GM12878 (cell line): Measurements from ENCODE around the gene TBC1D8. TPM values are rescaled to one million over a fixed set of nuclear protein-coding genes. Genes with fewer than 3 reads are reported as not detected.
A peak's percentile ranks its signal among the peaks of the same experiment; 100 is the strongest.

Experiments used
- BRCA1 ChIP-seq: IDR thresholded peaks from 2 replicates; pipeline ENCODE4 v1.6.1; 2011; ENCODE audit warnings: low read depth, low read length, improper control_type of control experiment
- CBX5 ChIP-seq: sonication (generic); IDR thresholded peaks from 2 replicates; pipeline ENCODE4 v1.6.1; 2016; ENCODE audit warnings: low read depth, moderate library complexity, mild to moderate bottlenecking, inconsistent platforms
- EED ChIP-seq: sonication (generic); IDR thresholded peaks from 2 replicates; pipeline ENCODE4 v1.6.1; 2016; ENCODE audit warnings: antibody characterized with exemption, low read depth
- IRF4 ChIP-seq: IDR thresholded peaks from 2 replicates; pipeline ENCODE4 v1.6.1; 2011; ENCODE audit warnings: low read depth, low read length
- MEF2A ChIP-seq: IDR thresholded peaks from 2 replicates; pipeline ENCODE4 v1.6.1; 2011; ENCODE audit warnings: low read depth, mild to moderate bottlenecking, low read length, moderate library complexity; ENCODE audit not compliant: insufficient read depth
- MTA2 ChIP-seq: fragments of 450-650 bp; IDR thresholded peaks from 2 replicates; pipeline ENCODE4 v1.6.1; 2016; ENCODE audit warnings: low read depth, mild to moderate bottlenecking, moderate library complexity
- MYB ChIP-seq: fragments of 150-350 bp; IDR thresholded peaks from 2 replicates; pipeline ENCODE4 v1.6.1; 2014; ENCODE audit warnings: mild to moderate bottlenecking, low read depth, low read length, borderline replicate concordance
- NFYB ChIP-seq: IDR thresholded peaks from 2 replicates; pipeline ENCODE4 v1.6.1; 2011; ENCODE audit warnings: low read depth, mild to moderate bottlenecking, low read length, improper control_type of control experiment, moderate library complexity; ENCODE audit not compliant: insufficient read depth
- NR2C2 ChIP-seq: IDR thresholded peaks from 2 replicates; pipeline ENCODE4 v1.6.1; 2011; ENCODE audit warnings: borderline replicate concordance, low read depth; ENCODE audit not compliant: control insufficient read depth, insufficient read length
- RUNX3 ChIP-seq: IDR thresholded peaks from 2 replicates; pipeline ENCODE4 v1.6.1; 2012; ENCODE audit warnings: low read length, inconsistent platforms
- SMAD5 ChIP-seq: IDR thresholded peaks from 2 replicates; pipeline ENCODE4 v1.6.1; 2016; ENCODE audit warnings: antibody characterized with exemption, low read depth
- SMARCA5 ChIP-seq: fragments of 450-650 bp; IDR thresholded peaks from 2 replicates; pipeline ENCODE4 v1.6.1; 2017; ENCODE audit warnings: mild to moderate bottlenecking
- STAT1 ChIP-seq: fragments of 450-650 bp; conservative IDR thresholded peaks from 2 replicates; pipeline ENCODE4 v1.6.1; 2014; ENCODE audit warnings: antibody characterized with exemption, mild to moderate bottlenecking
- ZBED1 ChIP-seq: IDR thresholded peaks from 2 replicates; pipeline ENCODE4 v1.6.1; 2016; ENCODE audit warnings: borderline replicate concordance
- polyA plus RNA-seq, 11 experiments: library from polyadenylated mRNA; depleted of rRNA in 4 of 11; unstranded in 6 of 11; stranded (reverse) in 5 of 11; fragments of >200 nt; fragmentation: Nextera tagmentation in 4 of 11; fragmentation: Illumina TruSeq in 1 of 11; extraction: Ambion mirVana in 4 of 11; extraction: Trizol in 1 of 11; gene quantifications; 1 replicate in 1 of 11; 2 replicates in 10 of 11; pipeline versions ENCODE4 v1.2.1 to v1.2.3, GENCODE V29; 2011 to 2016; ENCODE audit warnings: inconsistent platforms in 2 of 11, missing spikeins in 2 of 11, low read depth in 1 of 11
- total RNA-seq, 4 experiments: library from RNA; depleted of rRNA in 3 of 4; stranded (reverse); fragments of >200 nt in 3 of 4; fragmentation: Illumina TruSeq in 1 of 4; extraction: Trizol in 1 of 4; gene quantifications; 2 replicates each; pipeline versions ENCODE4 v1.2.1 to v1.2.3, GENCODE V29; 2013 to 2021
- TF ChIP-seq, protein P1 (sequence below): IDR thresholded peaks from 2 replicates; pipeline ENCODE4 v1.6.1; 2012; ENCODE audit warnings: mild to moderate bottlenecking, low read depth, low read length
- TF ChIP-seq, protein P2 (sequence below): fragments of 450-650 bp; IDR thresholded peaks from 2 replicates; pipeline ENCODE4 v1.6.1; 2017; ENCODE audit warnings: mild to moderate bottlenecking, moderate library complexity
- TF ChIP-seq, protein P3 (sequence below): fragments of 450-650 bp; formaldehyde crosslinking; IDR thresholded peaks from 2 replicates; pipeline ENCODE4 v1.4.0; 2020; ENCODE audit warnings: mild to moderate bottlenecking, moderate library complexity
- TF ChIP-seq, protein P4 (sequence below): IDR thresholded peaks from 2 replicates; pipeline ENCODE4 v1.6.1; 2012; ENCODE audit warnings: low read depth, low read length, improper control_type of control experiment
- TF ChIP-seq, protein P5 (sequence below): IDR thresholded peaks from 2 replicates; pipeline ENCODE4 v1.6.1; 2012; ENCODE audit warnings: low read depth, low read length, improper control_type of control experiment

TBC1D8 gene
- total and polyA plus RNA-seq, 10 of the 15 experiments (the other 5 are each of a cell fraction or from before 2014, with no cell fraction given), result 0.80 to 4.9 (median 4.4) TPM

DNA sequence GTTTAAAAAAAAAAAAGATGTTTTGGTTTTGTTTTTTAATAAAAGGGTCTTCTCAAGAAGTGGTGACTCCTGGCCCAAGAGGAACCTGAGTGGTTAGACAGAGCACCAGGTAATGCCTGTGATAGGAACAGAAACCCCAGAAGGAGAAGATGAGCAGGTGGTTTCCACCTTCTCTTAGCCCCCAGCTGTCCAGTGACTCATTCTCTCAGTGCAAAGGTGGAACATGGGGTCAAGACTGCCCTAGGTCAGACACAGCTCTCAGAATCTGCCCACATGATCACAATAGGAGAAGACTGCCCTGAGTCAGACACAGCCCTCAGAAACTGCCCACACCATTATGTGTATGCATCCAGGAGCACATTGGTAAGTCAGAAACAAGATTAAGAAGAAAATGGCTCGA is 61.8 kb downstream of the TBC1D8 start (continued):
- TF ChIP-seq, protein P1, sequence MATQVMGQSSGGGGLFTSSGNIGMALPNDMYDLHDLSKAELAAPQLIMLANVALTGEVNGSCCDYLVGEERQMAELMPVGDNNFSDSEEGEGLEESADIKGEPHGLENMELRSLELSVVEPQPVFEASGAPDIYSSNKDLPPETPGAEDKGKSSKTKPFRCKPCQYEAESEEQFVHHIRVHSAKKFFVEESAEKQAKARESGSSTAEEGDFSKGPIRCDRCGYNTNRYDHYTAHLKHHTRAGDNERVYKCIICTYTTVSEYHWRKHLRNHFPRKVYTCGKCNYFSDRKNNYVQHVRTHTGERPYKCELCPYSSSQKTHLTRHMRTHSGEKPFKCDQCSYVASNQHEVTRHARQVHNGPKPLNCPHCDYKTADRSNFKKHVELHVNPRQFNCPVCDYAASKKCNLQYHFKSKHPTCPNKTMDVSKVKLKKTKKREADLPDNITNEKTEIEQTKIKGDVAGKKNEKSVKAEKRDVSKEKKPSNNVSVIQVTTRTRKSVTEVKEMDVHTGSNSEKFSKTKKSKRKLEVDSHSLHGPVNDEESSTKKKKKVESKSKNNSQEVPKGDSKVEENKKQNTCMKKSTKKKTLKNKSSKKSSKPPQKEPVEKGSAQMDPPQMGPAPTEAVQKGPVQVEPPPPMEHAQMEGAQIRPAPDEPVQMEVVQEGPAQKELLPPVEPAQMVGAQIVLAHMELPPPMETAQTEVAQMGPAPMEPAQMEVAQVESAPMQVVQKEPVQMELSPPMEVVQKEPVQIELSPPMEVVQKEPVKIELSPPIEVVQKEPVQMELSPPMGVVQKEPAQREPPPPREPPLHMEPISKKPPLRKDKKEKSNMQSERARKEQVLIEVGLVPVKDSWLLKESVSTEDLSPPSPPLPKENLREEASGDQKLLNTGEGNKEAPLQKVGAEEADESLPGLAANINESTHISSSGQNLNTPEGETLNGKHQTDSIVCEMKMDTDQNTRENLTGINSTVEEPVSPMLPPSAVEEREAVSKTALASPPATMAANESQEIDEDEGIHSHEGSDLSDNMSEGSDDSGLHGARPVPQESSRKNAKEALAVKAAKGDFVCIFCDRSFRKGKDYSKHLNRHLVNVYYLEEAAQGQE, result no peak
- TF ChIP-seq BRCA1 (no peak), CBX5 (no peak), NR2C2 (no peak), SMAD5 (no peak), SMARCA5 (0 out of 2 replicates have a peak, but pooled peaks have one; percentile 25), MYB (no peak), MEF2A (no peak), IRF4 (peak; percentile 62; the same call in 1 of the 2 replicates), NFYB (no peak), STAT1 (no peak), ZBED1 (no peak), RUNX3 (peak; percentile 68), EED (peak; percentile 60; the same call in 1 of the 2 replicates), MTA2 (peak; percentile 77)
- TF ChIP-seq, protein P2, sequence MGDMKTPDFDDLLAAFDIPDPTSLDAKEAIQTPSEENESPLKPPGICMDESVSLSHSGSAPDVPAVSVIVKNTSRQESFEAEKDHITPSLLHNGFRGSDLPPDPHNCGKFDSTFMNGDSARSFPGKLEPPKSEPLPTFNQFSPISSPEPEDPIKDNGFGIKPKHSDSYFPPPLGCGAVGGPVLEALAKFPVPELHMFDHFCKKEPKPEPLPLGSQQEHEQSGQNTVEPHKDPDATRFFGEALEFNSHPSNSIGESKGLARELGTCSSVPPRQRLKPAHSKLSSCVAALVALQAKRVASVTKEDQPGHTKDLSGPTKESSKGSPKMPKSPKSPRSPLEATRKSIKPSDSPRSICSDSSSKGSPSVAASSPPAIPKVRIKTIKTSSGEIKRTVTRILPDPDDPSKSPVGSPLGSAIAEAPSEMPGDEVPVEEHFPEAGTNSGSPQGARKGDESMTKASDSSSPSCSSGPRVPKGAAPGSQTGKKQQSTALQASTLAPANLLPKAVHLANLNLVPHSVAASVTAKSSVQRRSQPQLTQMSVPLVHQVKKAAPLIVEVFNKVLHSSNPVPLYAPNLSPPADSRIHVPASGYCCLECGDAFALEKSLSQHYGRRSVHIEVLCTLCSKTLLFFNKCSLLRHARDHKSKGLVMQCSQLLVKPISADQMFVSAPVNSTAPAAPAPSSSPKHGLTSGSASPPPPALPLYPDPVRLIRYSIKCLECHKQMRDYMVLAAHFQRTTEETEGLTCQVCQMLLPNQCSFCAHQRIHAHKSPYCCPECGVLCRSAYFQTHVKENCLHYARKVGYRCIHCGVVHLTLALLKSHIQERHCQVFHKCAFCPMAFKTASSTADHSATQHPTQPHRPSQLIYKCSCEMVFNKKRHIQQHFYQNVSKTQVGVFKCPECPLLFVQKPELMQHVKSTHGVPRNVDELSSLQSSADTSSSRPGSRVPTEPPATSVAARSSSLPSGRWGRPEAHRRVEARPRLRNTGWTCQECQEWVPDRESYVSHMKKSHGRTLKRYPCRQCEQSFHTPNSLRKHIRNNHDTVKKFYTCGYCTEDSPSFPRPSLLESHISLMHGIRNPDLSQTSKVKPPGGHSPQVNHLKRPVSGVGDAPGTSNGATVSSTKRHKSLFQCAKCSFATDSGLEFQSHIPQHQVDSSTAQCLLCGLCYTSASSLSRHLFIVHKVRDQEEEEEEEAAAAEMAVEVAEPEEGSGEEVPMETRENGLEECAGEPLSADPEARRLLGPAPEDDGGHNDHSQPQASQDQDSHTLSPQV, result no peak
- TF ChIP-seq, protein P3, sequence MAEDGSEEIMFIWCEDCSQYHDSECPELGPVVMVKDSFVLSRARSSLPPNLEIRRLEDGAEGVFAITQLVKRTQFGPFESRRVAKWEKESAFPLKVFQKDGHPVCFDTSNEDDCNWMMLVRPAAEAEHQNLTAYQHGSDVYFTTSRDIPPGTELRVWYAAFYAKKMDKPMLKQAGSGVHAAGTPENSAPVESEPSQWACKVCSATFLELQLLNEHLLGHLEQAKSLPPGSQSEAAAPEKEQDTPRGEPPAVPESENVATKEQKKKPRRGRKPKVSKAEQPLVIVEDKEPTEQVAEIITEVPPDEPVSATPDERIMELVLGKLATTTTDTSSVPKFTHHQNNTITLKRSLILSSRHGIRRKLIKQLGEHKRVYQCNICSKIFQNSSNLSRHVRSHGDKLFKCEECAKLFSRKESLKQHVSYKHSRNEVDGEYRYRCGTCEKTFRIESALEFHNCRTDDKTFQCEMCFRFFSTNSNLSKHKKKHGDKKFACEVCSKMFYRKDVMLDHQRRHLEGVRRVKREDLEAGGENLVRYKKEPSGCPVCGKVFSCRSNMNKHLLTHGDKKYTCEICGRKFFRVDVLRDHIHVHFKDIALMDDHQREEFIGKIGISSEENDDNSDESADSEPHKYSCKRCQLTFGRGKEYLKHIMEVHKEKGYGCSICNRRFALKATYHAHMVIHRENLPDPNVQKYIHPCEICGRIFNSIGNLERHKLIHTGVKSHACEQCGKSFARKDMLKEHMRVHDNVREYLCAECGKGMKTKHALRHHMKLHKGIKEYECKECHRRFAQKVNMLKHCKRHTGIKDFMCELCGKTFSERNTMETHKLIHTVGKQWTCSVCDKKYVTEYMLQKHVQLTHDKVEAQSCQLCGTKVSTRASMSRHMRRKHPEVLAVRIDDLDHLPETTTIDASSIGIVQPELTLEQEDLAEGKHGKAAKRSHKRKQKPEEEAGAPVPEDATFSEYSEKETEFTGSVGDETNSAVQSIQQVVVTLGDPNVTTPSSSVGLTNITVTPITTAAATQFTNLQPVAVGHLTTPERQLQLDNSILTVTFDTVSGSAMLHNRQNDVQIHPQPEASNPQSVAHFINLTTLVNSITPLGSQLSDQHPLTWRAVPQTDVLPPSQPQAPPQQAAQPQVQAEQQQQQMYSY (CRISPR knock-in tag), result no peak
- TF ChIP-seq, protein P4, sequence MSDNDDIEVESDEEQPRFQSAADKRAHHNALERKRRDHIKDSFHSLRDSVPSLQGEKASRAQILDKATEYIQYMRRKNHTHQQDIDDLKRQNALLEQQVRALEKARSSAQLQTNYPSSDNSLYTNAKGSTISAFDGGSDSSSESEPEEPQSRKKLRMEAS, result no peak
- TF ChIP-seq, protein P5, sequence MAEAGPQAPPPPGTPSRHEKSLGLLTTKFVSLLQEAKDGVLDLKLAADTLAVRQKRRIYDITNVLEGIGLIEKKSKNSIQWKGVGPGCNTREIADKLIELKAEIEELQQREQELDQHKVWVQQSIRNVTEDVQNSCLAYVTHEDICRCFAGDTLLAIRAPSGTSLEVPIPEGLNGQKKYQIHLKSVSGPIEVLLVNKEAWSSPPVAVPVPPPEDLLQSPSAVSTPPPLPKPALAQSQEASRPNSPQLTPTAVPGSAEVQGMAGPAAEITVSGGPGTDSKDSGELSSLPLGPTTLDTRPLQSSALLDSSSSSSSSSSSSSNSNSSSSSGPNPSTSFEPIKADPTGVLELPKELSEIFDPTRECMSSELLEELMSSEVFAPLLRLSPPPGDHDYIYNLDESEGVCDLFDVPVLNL, result no peak
